WTC11 (cell line): Measurements from ENCODE around the gene MRPS11. TPM values are rescaled to one million over a fixed set of nuclear protein-coding genes. Genes with fewer than 3 reads are reported as not detected.

Experiments used
- ATAC-seq: fragments of 200-7000 bp; cut with Tn5 transposase; 2 replicates; pipeline ENCODE4 v1.10.0; 2021; ENCODE audit warnings: mild to moderate bottlenecking, moderate library complexity
- CTCF ChIA-PET: fragments of 300-600 bp; sonication (Branson Sonifier 250); formaldehyde crosslinking; loops from one replicate; lab custom pipeline; 2021; ENCODE audit warnings: antibody characterized with exemption; lab: Charles Lee
- POLR2A ChIA-PET: fragments of 350-600 bp; sonication (Branson Sonifier 250); formaldehyde crosslinking; loops from one replicate; lab custom pipeline; 2021; ENCODE audit warnings: antibody characterized with exemption; lab: Charles Lee
- DNase-seq: peaks from one replicate; pipeline ENCODE4 v3.0.0; 2021; ENCODE audit warnings: low spot score
- H3K27ac Mint-ChIP-seq: 2 replicates; pipeline ENCODE4 v1.8.0; 2021; ENCODE audit warnings: mixed read lengths
- H3K27me3 Mint-ChIP-seq: 2 replicates; pipeline ENCODE4 v1.8.0; 2021; ENCODE audit warnings: low read depth, mild to moderate bottlenecking, moderate library complexity, mixed read lengths
- H3K36me3 Mint-ChIP-seq: 2 replicates; pipeline ENCODE4 v1.8.0; 2021; ENCODE audit warnings: mixed read lengths
- H3K4me1 Mint-ChIP-seq: 2 replicates; pipeline ENCODE4 v1.8.0; 2022; ENCODE audit warnings: mixed read lengths
- H3K4me3 Mint-ChIP-seq: 2 replicates; pipeline ENCODE4 v1.8.0; 2021; ENCODE audit warnings: mild to moderate bottlenecking, moderate library complexity, mixed read lengths
- H3K9me3 Mint-ChIP-seq: 2 replicates; pipeline ENCODE4 v1.8.0; 2021; ENCODE audit warnings: mixed read lengths
- CREM ChIP-seq: sonication (generic); formaldehyde crosslinking; IDR thresholded peaks from 2 replicates; pipeline ENCODE4 v1.8.1; 2022; ENCODE audit warnings: mild to moderate bottlenecking, missing genetic modification reagents, moderate library complexity
- ETV6 ChIP-seq: sonication (generic); formaldehyde crosslinking; IDR thresholded peaks from 2 replicates; pipeline ENCODE4 v1.8.1; 2022; ENCODE audit warnings: mild to moderate bottlenecking, missing genetic modification reagents
- JAZF1 ChIP-seq: fragments of 250-450 bp; sonication (Bioruptor Pico); IDR thresholded peaks from 2 replicates; pipeline ENCODE4 v1.9.0; 2021; ENCODE audit warnings: moderate library complexity, mild to moderate bottlenecking, inconsistent platforms
- MYBL2 ChIP-seq: sonication (generic); formaldehyde crosslinking; IDR thresholded peaks from 2 replicates; pipeline ENCODE4 v1.8.1; 2023; ENCODE audit warnings: mild to moderate bottlenecking, moderate library complexity, missing genetic modification reagents
- NFATC4 ChIP-seq: fragments of 250-450 bp; sonication (Bioruptor Pico); IDR thresholded peaks from 2 replicates; pipeline ENCODE4 v1.9.0; 2021; ENCODE audit warnings: mild to moderate bottlenecking
- PRRX2 ChIP-seq: fragments of 250-450 bp; sonication (Bioruptor Pico); IDR thresholded peaks from 2 replicates; pipeline ENCODE4 v1.8.0; 2021; ENCODE audit warnings: mild to moderate bottlenecking
- SMAD4 ChIP-seq: sonication (generic); formaldehyde crosslinking; IDR thresholded peaks from 2 replicates; pipeline ENCODE4 v1.8.0; 2022; ENCODE audit warnings: mild to moderate bottlenecking, missing genetic modification reagents
- SOX15 ChIP-seq: fragments of 250-450 bp; sonication (Bioruptor Pico); IDR thresholded peaks from 2 replicates; pipeline ENCODE4 v1.9.0; 2021; ENCODE audit warnings: mild to moderate bottlenecking
- SP1 ChIP-seq: sonication (generic); formaldehyde crosslinking; conservative IDR thresholded peaks from 2 replicates; pipeline ENCODE4 v1.8.1; 2022; ENCODE audit warnings: missing genetic modification reagents
- ZNF138 ChIP-seq: sonication (generic); formaldehyde crosslinking; conservative IDR thresholded peaks from 2 replicates; pipeline ENCODE4 v1.8.1; 2022; ENCODE audit warnings: mild to moderate bottlenecking, moderate library complexity, missing genetic modification reagents
- ZNF263 ChIP-seq: sonication (generic); formaldehyde crosslinking; IDR thresholded peaks from 2 replicates; pipeline ENCODE4 v1.8.1; 2022; ENCODE audit warnings: low read depth, mild to moderate bottlenecking, moderate library complexity, missing genetic modification reagents
- ZNF671 ChIP-seq: fragments of 250-450 bp; sonication (Bioruptor Pico); IDR thresholded peaks from 2 replicates; pipeline ENCODE4 v1.8.0; 2021; ENCODE audit warnings: mild to moderate bottlenecking
- total RNA-seq: library from RNA; stranded (reverse); gene quantifications from 3 replicates; pipeline ENCODE4 v1.2.3, GENCODE V29; 2021
- TF ChIP-seq, protein P1 (sequence below): sonication (generic); formaldehyde crosslinking; IDR thresholded peaks from 2 replicates; pipeline ENCODE4 v1.8.1; 2022; ENCODE audit warnings: missing genetic modification reagents, borderline replicate concordance
- TF ChIP-seq, protein P2 (sequence below): sonication (generic); formaldehyde crosslinking; conservative IDR thresholded peaks from 2 replicates; pipeline ENCODE4 v1.8.1; 2022; ENCODE audit warnings: mild to moderate bottlenecking, missing genetic modification reagents
- TF ChIP-seq, protein P3 (sequence below): fragments of 250-450 bp; sonication (Bioruptor Pico); IDR thresholded peaks from 2 replicates; pipeline ENCODE4 v1.9.0; 2021; ENCODE audit warnings: mild to moderate bottlenecking
- TF ChIP-seq, protein P4 (sequence below): sonication (generic); formaldehyde crosslinking; IDR thresholded peaks from 2 replicates; pipeline ENCODE4 v1.8.0; 2023; ENCODE audit warnings: missing genetic modification reagents, mild to moderate bottlenecking, borderline replicate concordance
- TF ChIP-seq, protein P5 (sequence below): sonication (generic); formaldehyde crosslinking; IDR thresholded peaks from 2 replicates; pipeline ENCODE4 v1.8.0; 2023; ENCODE audit warnings: mild to moderate bottlenecking, missing genetic modification reagents

MRPS11 gene
- total RNA-seq, 1 experiment from 2014 or later: 49.1 TPM

DNA sequence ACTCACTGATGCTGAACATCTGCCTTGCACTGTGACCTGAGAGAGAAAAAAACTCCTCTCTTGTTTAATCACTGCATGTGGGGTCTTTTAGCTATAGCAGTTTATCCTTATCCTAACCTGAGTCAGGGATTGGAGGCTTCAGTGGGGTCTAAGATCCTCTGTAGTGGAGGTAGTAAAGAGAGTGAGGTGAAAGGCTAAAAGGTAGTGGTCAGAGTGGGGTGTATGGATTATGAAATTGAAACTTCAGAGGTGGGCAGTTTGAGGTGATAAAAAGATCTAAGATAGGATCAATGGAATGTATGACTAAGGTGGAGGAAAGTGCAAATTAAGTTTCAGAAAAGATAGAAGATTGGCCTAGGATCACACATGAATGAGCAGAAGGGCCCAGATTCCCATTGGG lies 42.5 kb downstream of the MRPS11 start:
- Mint-ChIP-seq H3K4me1 (peaks cover 4% of the 10 kb centered on the region), H3K27me3 (peaks cover 32% of the 10 kb centered on the region), H3K36me3 (peaks cover 8% of the 10 kb centered on the region), H3K9me3 (peaks cover 5% of the 10 kb centered on the region; the same call in 1 of the 2 replicates), H3K27ac (no peak overlapping the region), H3K4me3 (no peak overlapping the region)
- TF ChIP-seq ZNF138 (CRISPR knock-in tag): no peak
- no peak for ATAC-seq
- ChIA-PET CTCF (no interaction called here), POLR2A (no interaction called here)
- DNase-seq: no peak

DNA sequence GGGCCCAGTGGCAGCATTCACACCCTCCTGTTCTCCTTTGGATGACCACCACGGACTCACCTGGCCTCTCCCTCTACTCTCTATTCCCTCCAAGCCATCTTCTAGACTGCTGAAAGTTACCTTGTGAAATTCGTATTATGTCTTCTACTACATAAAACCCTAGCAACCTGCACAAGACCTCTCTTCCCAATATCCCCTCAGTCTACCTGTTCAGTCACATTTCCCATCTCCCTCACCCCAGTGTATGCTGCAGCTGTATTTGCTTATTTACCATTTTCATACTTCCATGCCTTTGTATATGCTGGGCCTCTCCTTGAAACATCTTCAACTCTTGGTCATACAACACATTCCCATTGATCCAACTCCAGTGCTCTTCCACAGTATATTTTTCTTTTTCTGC lies 43.7 kb downstream of the MRPS11 start:
- Mint-ChIP-seq H3K4me1 (no peaks in the 10 kb centered on the region), H3K27me3 (peaks cover 20% of the 10 kb centered on the region), H3K36me3 (peaks cover 8% of the 10 kb centered on the region), H3K27ac (no peak overlapping the region), H3K9me3 (peaks cover 5% of the 10 kb centered on the region; the same call in 1 of the 2 replicates), H3K4me3 (no peak overlapping the region)
- POLR2A ChIA-PET: no interaction called here
- DNase-seq: no peak
- ATAC-seq: no peak
- TF ChIP-seq, protein P1, sequence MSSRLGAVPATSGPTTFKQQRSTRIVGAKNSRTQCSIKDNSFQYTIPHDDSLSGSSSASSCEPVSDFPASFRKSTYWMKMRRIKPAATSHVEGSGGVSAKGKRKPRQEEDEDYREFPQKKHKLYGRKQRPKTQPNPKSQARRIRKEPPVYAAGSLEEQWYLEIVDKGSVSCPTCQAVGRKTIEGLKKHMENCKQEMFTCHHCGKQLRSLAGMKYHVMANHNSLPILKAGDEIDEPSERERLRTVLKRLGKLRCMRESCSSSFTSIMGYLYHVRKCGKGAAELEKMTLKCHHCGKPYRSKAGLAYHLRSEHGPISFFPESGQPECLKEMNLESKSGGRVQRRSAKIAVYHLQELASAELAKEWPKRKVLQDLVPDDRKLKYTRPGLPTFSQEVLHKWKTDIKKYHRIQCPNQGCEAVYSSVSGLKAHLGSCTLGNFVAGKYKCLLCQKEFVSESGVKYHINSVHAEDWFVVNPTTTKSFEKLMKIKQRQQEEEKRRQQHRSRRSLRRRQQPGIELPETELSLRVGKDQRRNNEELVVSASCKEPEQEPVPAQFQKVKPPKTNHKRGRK (CRISPR knock-in tag): no peak
- TF ChIP-seq, protein P2, sequence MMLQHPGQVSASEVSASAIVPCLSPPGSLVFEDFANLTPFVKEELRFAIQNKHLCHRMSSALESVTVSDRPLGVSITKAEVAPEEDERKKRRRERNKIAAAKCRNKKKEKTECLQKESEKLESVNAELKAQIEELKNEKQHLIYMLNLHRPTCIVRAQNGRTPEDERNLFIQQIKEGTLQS: no peak
- no peak for TF ChIP-seq NFATC4
- TF ChIP-seq, protein P3, sequence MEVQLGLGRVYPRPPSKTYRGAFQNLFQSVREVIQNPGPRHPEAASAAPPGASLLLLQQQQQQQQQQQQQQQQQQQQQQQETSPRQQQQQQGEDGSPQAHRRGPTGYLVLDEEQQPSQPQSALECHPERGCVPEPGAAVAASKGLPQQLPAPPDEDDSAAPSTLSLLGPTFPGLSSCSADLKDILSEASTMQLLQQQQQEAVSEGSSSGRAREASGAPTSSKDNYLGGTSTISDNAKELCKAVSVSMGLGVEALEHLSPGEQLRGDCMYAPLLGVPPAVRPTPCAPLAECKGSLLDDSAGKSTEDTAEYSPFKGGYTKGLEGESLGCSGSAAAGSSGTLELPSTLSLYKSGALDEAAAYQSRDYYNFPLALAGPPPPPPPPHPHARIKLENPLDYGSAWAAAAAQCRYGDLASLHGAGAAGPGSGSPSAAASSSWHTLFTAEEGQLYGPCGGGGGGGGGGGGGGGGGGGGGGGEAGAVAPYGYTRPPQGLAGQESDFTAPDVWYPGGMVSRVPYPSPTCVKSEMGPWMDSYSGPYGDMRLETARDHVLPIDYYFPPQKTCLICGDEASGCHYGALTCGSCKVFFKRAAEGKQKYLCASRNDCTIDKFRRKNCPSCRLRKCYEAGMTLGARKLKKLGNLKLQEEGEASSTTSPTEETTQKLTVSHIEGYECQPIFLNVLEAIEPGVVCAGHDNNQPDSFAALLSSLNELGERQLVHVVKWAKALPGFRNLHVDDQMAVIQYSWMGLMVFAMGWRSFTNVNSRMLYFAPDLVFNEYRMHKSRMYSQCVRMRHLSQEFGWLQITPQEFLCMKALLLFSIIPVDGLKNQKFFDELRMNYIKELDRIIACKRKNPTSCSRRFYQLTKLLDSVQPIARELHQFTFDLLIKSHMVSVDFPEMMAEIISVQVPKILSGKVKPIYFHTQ (CRISPR knock-in tag): no peak
- TF ChIP-seq MYBL2 (CRISPR knock-in tag): no peak
- TF ChIP-seq, protein P4, sequence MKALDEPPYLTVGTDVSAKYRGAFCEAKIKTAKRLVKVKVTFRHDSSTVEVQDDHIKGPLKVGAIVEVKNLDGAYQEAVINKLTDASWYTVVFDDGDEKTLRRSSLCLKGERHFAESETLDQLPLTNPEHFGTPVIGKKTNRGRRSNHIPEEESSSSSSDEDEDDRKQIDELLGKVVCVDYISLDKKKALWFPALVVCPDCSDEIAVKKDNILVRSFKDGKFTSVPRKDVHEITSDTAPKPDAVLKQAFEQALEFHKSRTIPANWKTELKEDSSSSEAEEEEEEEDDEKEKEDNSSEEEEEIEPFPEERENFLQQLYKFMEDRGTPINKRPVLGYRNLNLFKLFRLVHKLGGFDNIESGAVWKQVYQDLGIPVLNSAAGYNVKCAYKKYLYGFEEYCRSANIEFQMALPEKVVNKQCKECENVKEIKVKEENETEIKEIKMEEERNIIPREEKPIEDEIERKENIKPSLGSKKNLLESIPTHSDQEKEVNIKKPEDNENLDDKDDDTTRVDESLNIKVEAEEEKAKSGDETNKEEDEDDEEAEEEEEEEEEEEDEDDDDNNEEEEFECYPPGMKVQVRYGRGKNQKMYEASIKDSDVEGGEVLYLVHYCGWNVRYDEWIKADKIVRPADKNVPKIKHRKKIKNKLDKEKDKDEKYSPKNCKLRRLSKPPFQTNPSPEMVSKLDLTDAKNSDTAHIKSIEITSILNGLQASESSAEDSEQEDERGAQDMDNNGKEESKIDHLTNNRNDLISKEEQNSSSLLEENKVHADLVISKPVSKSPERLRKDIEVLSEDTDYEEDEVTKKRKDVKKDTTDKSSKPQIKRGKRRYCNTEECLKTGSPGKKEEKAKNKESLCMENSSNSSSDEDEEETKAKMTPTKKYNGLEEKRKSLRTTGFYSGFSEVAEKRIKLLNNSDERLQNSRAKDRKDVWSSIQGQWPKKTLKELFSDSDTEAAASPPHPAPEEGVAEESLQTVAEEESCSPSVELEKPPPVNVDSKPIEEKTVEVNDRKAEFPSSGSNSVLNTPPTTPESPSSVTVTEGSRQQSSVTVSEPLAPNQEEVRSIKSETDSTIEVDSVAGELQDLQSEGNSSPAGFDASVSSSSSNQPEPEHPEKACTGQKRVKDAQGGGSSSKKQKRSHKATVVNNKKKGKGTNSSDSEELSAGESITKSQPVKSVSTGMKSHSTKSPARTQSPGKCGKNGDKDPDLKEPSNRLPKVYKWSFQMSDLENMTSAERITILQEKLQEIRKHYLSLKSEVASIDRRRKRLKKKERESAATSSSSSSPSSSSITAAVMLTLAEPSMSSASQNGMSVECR (CRISPR knock-in tag): no peak
- no peak for TF ChIP-seq PRRX2 (CRISPR knock-in tag)
- TF ChIP-seq CREM (CRISPR knock-in tag): no peak
- TF ChIP-seq ZNF671 (CRISPR knock-in tag): no peak
- no peak for TF ChIP-seq SOX15 (CRISPR knock-in tag)
- TF ChIP-seq, protein P5, sequence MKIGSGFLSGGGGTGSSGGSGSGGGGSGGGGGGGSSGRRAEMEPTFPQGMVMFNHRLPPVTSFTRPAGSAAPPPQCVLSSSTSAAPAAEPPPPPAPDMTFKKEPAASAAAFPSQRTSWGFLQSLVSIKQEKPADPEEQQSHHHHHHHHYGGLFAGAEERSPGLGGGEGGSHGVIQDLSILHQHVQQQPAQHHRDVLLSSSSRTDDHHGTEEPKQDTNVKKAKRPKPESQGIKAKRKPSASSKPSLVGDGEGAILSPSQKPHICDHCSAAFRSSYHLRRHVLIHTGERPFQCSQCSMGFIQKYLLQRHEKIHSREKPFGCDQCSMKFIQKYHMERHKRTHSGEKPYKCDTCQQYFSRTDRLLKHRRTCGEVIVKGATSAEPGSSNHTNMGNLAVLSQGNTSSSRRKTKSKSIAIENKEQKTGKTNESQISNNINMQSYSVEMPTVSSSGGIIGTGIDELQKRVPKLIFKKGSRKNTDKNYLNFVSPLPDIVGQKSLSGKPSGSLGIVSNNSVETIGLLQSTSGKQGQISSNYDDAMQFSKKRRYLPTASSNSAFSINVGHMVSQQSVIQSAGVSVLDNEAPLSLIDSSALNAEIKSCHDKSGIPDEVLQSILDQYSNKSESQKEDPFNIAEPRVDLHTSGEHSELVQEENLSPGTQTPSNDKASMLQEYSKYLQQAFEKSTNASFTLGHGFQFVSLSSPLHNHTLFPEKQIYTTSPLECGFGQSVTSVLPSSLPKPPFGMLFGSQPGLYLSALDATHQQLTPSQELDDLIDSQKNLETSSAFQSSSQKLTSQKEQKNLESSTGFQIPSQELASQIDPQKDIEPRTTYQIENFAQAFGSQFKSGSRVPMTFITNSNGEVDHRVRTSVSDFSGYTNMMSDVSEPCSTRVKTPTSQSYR: no peak
- no peak for TF ChIP-seq ZNF263
- TF ChIP-seq JAZF1 (CRISPR knock-in tag): no peak
- no peak for TF ChIP-seq SP1
- TF ChIP-seq ETV6 (CRISPR knock-in tag): no peak
- no peak for TF ChIP-seq SMAD4 (CRISPR knock-in tag)
- CTCF ChIA-PET: no interaction called here
